ENCODE results near the gene SYNPO2. TPM values are rescaled to one million over a fixed set of nuclear protein-coding genes. Genes with fewer than 3 reads are reported as not detected.

SYNPO2 gene
- total and polyA plus RNA-seq, 10 of the 15 experiments (the other 5 are each of a cell fraction or from before 2014, with no cell fraction given) = 0.04 to 0.34 (median 0.28) TPM

DNA sequence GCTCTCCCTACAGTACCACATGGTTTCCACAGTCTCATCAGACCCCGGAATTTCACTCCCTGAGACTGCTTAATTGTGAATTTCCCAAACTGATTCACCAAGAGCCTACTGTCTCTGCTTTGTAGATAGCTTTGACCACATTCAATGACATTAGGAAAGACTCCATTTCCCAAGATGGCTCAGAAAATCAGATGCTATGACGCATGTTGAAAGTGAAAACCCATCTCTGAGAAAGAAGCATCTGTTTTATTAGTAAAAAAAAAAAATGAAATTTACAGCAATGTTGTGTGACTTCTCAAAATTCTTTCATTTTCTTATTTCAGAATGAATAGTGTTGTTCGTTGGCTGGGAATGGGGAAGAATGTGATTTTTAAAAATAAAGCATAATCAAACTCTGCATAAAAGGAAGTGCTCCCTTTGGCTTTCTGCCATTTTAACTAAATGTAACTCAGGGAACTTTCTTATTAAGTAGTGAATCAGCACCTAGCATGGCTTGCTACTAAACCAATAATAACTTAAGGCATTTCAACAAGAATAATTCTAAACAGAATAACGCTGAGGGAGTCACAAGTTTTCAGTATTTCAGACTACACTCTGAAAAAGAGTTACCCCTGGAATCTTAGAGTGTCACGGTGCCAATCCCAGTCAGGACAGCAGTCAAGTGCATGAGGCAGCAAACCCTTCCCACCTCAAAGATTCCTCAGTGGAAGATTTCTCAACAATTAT lies 149.6 kb downstream of the SYNPO2 start (continued):
- TF ChIP-seq, protein P1, sequence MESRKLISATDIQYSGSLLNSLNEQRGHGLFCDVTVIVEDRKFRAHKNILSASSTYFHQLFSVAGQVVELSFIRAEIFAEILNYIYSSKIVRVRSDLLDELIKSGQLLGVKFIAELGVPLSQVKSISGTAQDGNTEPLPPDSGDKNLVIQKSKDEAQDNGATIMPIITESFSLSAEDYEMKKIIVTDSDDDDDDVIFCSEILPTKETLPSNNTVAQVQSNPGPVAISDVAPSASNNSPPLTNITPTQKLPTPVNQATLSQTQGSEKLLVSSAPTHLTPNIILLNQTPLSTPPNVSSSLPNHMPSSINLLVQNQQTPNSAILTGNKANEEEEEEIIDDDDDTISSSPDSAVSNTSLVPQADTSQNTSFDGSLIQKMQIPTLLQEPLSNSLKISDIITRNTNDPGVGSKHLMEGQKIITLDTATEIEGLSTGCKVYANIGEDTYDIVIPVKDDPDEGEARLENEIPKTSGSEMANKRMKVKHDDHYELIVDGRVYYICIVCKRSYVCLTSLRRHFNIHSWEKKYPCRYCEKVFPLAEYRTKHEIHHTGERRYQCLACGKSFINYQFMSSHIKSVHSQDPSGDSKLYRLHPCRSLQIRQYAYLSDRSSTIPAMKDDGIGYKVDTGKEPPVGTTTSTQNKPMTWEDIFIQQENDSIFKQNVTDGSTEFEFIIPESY (IDR thresholded peaks at IDR 0.05) = no peak
- TF ChIP-seq, protein P2, sequence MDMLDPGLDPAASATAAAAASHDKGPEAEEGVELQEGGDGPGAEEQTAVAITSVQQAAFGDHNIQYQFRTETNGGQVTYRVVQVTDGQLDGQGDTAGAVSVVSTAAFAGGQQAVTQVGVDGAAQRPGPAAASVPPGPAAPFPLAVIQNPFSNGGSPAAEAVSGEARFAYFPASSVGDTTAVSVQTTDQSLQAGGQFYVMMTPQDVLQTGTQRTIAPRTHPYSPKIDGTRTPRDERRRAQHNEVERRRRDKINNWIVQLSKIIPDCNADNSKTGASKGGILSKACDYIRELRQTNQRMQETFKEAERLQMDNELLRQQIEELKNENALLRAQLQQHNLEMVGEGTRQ (IDR thresholded peaks at IDR 0.05; ENCODE audit: borderline replicate concordance, low read depth, low read length) = no peak
- TF ChIP-seq SP1 (IDR thresholded peaks at IDR 0.05; ENCODE audit: low read depth, low read length) (no peak), MYC (IDR thresholded peaks at IDR 0.05; ENCODE audit: insufficient read depth, insufficient read length, insufficient replicate concordance, low read length, severe bottlenecking) (no peak), TCF7 (IDR thresholded peaks at IDR 0.05; ENCODE audit: borderline replicate concordance) (no peak), TAF1 (IDR thresholded peaks at IDR 0.05; ENCODE audit: borderline replicate concordance, low read depth, low read length) (no peak), CREM (IDR thresholded peaks at IDR 0.05; ENCODE audit: low read depth) (peak; percentile 27; the same call in 1 of the 2 replicates), CBX5 (IDR thresholded peaks at IDR 0.05; ENCODE audit: low read depth) (no peak), ATF2 (IDR thresholded peaks at IDR 0.05; ENCODE audit: low read length) (0 out of 2 replicates have a peak, but pooled peaks have one; percentile 37), ZNF384 (IDR thresholded peaks at IDR 0.05; ENCODE audit: borderline replicate concordance, low read depth, low read length) (peak; percentile 40; the same call in 1 of the 2 replicates), PKNOX1 (IDR thresholded peaks at IDR 0.05) (no peak), NFIC (IDR thresholded peaks at IDR 0.05; ENCODE audit: low read depth, low read length) (peak; percentile 47; the same call in 1 of the 2 replicates), SMAD1 (IDR thresholded peaks at IDR 0.05; ENCODE audit: low read depth, partially characterized antibody) (no peak), ZNF217 (IDR thresholded peaks at IDR 0.05) (no peak), ASH2L (IDR thresholded peaks at IDR 0.05; ENCODE audit: borderline replicate concordance, low read depth) (no peak), SIN3A (IDR thresholded peaks at IDR 0.05; ENCODE audit: low read depth, low read length) (no peak), ATF7 (IDR thresholded peaks at IDR 0.05; ENCODE audit: low read depth) (no peak), POLR2A (IDR thresholded peaks at IDR 0.05; ENCODE audit: low read depth, low read length) (no peak)
- TF ChIP-seq, protein P3, sequence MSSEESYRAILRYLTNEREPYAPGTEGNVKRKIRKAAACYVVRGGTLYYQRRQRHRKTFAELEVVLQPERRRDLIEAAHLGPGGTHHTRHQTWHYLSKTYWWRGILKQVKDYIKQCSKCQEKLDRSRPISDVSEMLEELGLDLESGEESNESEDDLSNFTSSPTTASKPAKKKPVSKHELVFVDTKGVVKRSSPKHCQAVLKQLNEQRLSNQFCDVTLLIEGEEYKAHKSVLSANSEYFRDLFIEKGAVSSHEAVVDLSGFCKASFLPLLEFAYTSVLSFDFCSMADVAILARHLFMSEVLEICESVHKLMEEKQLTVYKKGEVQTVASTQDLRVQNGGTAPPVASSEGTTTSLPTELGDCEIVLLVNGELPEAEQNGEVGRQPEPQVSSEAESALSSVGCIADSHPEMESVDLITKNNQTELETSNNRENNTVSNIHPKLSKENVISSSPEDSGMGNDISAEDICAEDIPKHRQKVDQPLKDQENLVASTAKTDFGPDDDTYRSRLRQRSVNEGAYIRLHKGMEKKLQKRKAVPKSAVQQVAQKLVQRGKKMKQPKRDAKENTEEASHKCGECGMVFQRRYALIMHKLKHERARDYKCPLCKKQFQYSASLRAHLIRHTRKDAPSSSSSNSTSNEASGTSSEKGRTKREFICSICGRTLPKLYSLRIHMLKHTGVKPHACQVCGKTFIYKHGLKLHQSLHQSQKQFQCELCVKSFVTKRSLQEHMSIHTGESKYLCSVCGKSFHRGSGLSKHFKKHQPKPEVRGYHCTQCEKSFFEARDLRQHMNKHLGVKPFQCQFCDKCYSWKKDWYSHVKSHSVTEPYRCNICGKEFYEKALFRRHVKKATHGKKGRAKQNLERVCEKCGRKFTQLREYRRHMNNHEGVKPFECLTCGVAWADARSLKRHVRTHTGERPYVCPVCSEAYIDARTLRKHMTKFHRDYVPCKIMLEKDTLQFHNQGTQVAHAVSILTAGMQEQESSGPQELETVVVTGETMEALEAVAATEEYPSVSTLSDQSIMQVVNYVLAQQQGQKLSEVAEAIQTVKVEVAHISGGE (CRISPR knock-in tag; IDR thresholded peaks at IDR 0.05) = no peak

All from GM12878 (cell line).